Stimulated activated naive B cell treated with anti-CD40 and anti-IgM and Interleukin-4, amounts not matched to agents 10 μg/mL and 1 μg/mL and 100 μg/mL, for 72 hours (primary cell): Measurements from ENCODE around the gene F2.
"Not testable (repeated sequence)": the region's sequence is repeated elsewhere in the genome, so short reads cannot be mapped to it uniquely, and the experiment has no call there.

Experiments
- ATAC-seq, 2 donors: fragments of 150-1000 bp; cut with Tn5 transposase; replicated peaks; 2 replicates each; pipeline ENCODE4 v1.10.0; 2021; ENCODE audit warnings: moderate library complexity in 1 of 2
- DNase-seq: peaks from one replicate; pipeline ENCODE4 v3.0.0; 2021
- H3K27ac Mint-ChIP-seq: one replicate; pipeline ENCODE4 v1.8.0; 2022; ENCODE audit warnings: mild to moderate bottlenecking, mixed read lengths
- H3K27me3 Mint-ChIP-seq, 2 donors: one replicate each; pipeline ENCODE4 v1.8.0; 2022; ENCODE audit warnings: mixed read lengths in 2 of 2
- H3K36me3 Mint-ChIP-seq, 2 donors: one replicate each; pipeline ENCODE4 v1.8.0; 2022; ENCODE audit warnings: mixed read lengths in 2 of 2, mild to moderate bottlenecking in 1 of 2
- H3K4me1 Mint-ChIP-seq, 2 donors: one replicate each; pipeline ENCODE4 v1.8.0; 2022; ENCODE audit warnings: mixed read lengths in 2 of 2, mild to moderate bottlenecking in 1 of 2
- H3K4me3 Mint-ChIP-seq, 2 donors: one replicate each; pipeline ENCODE4 v1.8.0; 2022; ENCODE audit warnings: mild to moderate bottlenecking in 2 of 2, mixed read lengths in 2 of 2, moderate library complexity in 1 of 2
- H3K9me3 Mint-ChIP-seq, 2 donors: one replicate each; pipeline ENCODE4 v1.8.0; 2022; ENCODE audit warnings: mixed read lengths in 2 of 2, mild to moderate bottlenecking in 1 of 2

The F2 gene

GRCh38 chr11:46695345-46696211, 23.4 kb upstream of the F2 start:
- no peak for ATAC-seq
- Mint-ChIP-seq H3K9me3 (no peaks in the 10 kb centered on the region), H3K27ac (no peak overlapping the region), H3K4me3 (no peak overlapping the region), H3K4me1 (peaks cover 22 to 31% of the 10 kb centered on the region in 2 donors), H3K27me3 (no peaks in the 10 kb centered on the region), H3K36me3 (peaks cover 16 to 40% of the 10 kb centered on the region in 2 donors)
- DNase-seq = no peak

DNA sequence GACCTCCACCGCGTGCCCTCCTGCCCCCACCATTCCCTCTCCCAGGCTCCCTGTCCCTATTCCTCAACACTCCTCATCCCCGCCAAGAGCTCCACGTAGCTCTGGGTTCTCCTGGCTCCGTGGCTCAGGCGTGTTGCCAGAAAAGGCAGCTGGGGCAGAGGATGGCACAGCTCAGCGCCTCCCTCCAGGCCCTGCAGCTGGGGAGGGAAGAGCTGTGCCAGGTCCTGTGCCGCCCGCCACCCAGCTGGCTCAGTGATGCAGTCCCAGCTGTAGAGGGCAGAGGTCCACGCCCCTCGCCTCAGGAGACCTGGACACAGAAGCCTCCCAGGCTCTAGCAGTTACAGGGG, 22.8 kb upstream of the F2 start:
- Mint-ChIP-seq H3K9me3 (no peaks in the 10 kb centered on the region), H3K27ac (no peak overlapping the region), H3K36me3 (peaks cover 15 to 37% of the 10 kb centered on the region in 2 donors), H3K4me3 (no peak overlapping the region), H3K27me3 (no peaks in the 10 kb centered on the region), H3K4me1 (peaks cover 22 to 32% of the 10 kb centered on the region in 2 donors)
- ATAC-seq = no peak
- DNase-seq = no peak

DNA sequence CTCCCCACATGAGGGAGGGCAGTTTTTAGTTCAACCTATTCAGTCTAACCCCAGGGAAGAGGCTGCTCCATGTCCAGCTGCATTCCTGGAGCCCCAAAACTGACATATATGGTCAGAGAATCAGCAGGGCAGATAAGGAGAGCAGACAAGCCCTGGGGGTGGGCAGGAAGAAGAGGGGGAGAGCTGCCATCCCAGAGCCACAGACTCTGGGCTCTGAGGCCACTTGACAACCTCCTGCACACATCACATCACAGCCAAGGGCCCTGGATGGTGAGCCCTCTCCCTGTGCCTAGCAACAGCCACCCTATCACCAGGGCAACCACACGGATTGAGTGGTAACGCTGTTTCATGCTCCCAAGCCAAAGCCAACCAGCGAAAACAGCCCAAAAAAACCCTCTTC, 21.7 kb upstream of the F2 start:
- H3K4me1 Mint-ChIP-seq = peaks cover 27 to 43% of the 10 kb centered on the region in 2 donors
- no peak overlapping the region for H3K27ac Mint-ChIP-seq
- peaks cover 16 to 41% of the 10 kb centered on the region in 2 donors for H3K36me3 Mint-ChIP-seq
- H3K9me3 Mint-ChIP-seq = no peaks in the 10 kb centered on the region
- H3K4me3 Mint-ChIP-seq = no peak overlapping the region
- no peaks in the 10 kb centered on the region for H3K27me3 Mint-ChIP-seq
- ATAC-seq (no peak), DNase-seq (no peak)

DNA sequence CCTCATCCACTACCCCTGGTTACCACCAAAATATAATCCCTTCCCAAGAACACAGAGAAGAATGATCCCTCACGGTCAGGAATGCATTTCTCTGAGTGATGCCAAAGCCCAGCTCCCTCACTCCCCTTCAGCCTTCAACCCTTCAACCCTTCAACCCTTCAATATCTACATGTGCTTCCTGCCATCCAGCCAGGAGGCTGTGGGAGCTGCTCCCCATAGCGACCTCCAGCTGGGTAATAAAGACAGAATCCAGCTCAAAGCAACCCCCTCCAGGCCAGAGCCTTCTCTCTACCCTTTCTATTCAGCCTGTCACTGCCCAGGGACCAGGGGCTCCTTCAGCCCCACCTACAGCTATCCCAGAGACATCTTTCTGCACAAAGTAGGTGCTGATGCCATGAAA, 21.3 kb upstream of the F2 start:
- no peaks in the 10 kb centered on the region for H3K9me3 Mint-ChIP-seq
- ATAC-seq (no peak), DNase-seq (no peak)
- H3K27me3 Mint-ChIP-seq = no peaks in the 10 kb centered on the region
- H3K4me1 Mint-ChIP-seq = peaks cover 30 to 47% of the 10 kb centered on the region in 2 donors
- H3K36me3 Mint-ChIP-seq = peaks cover 19 to 43% of the 10 kb centered on the region in 2 donors
- H3K4me3 Mint-ChIP-seq = no peak overlapping the region
- H3K27ac Mint-ChIP-seq = no peak overlapping the region

DNA sequence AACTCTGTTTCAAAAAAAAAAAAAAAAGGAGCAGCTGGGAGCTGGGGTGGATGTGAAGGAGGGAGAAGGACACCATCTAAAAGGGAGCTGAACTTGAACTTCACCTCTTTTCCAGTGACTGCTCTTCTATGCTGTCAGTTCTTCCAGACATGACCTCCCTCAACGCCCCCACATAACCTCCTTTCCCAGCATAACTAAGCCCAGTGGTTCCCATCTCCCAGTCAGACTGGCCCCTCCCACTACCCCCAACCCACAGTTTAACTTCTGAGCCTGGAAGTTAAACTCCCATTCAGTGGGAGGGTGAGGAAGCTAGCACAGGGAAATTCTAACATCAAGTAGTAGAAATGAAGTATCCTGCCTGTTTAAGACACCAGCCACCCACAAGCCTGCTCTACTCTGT, 20.4 kb upstream of the F2 start:
- Mint-ChIP-seq H3K9me3 (no peaks in the 10 kb centered on the region), H3K4me3 (no peak overlapping the region), H3K36me3 (peaks cover 23 to 52% of the 10 kb centered on the region in 2 donors), H3K27me3 (no peaks in the 10 kb centered on the region), H3K27ac (peak overlapping the region; percentile 25), H3K4me1 (peaks cover 33 to 55% of the 10 kb centered on the region in 2 donors)
- ATAC-seq (no peak), DNase-seq (no peak)

DNA sequence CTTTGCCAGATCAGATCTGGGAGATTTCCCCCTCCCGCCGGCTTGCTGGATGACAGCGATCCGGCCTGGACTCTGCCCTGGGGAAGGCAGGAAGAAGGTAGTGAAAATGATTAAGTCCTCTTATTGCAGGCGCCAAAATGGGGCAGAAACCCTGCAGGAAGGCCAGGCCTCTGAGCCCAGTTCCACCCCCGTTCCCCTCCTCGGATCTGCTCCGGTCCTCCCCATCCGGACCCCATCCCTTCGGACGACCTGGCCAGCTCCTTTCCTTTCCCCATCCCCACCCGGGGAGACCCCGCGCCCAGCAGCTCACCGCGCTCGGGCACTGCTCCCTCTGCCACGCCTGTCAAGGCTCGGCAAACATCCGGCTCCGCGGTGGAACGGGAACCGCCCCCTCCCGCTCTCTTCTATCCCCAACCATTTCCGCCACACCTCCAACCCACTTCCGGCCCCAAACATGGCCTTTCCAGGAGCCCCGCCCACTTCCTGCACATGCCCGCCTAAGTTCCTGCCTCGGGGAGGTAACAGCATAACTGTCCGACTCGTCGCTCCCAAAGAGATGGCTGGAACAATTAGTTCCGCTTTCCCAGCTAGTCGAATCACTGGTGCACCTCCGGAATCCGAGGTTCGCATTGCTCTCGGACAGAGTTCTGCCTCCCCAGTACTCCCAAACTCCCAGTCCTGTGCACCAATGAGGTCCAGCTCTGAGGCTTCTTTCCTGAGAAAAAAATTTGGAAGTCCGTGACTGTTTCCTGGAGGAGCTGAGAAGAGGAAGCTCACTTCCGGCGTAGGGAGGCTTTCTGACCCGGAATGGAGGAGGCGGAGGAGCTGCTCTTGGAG, 18.6 kb upstream of the F2 start, which contains the start of the genes ARHGAP1 and ZNF408:
Gene ARHGAP1, minus strand, starts transcription at position 379 of the 837 bp plus-strand sequence. CDS start 4,512 bp downstream, outside the sequence.
Gene ZNF408, plus strand, starts transcription at position 791 of the 837 bp plus-strand sequence. Its CDS starts 17 bp downstream, at position 808.
- Mint-ChIP-seq H3K4me1 (peaks cover 31 to 50% of the 10 kb centered on the region in 2 donors), H3K4me3 (peak within 1 kb of the TSS; percentile 99), H3K27ac (peak within 1 kb of the TSS; percentile 100), H3K36me3 (peaks cover 18 to 52% of the 10 kb centered on the region in 2 donors), H3K27me3 (no peaks in the 10 kb centered on the region), H3K9me3 (no peaks in the 10 kb centered on the region)
- DNase-seq = peak; percentile 96
- peak; percentile 93 for ATAC-seq

GRCh38 chr11:46701078-46701654, 17.8 kb upstream of the F2 start:
- peaks cover 22 to 55% of the 10 kb centered on the region in 2 donors for H3K36me3 Mint-ChIP-seq
- peak overlapping the region; percentile 99 for H3K4me3 Mint-ChIP-seq
- H3K4me1 Mint-ChIP-seq = peaks cover 29 to 48% of the 10 kb centered on the region in 2 donors
- no peak for DNase-seq
- no peaks in the 10 kb centered on the region for H3K9me3 Mint-ChIP-seq
- peak overlapping the region; percentile 100 for H3K27ac Mint-ChIP-seq
- H3K27me3 Mint-ChIP-seq = no peaks in the 10 kb centered on the region
- peak in 1 of 2 donors; percentile 1 for ATAC-seq

- no peaks in the 10 kb centered on the region for H3K9me3 Mint-ChIP-seq
- no peak overlapping the region for H3K4me3 Mint-ChIP-seq
- no peak overlapping the region for H3K27ac Mint-ChIP-seq
- no peaks in the 10 kb centered on the region for H3K27me3 Mint-ChIP-seq
- peaks cover 37 to 67% of the 10 kb centered on the region in 2 donors for H3K36me3 Mint-ChIP-seq
- DNase-seq (no peak), ATAC-seq (no peak)
- H3K4me1 Mint-ChIP-seq = peaks cover 14 to 25% of the 10 kb centered on the region in 2 donors
These were observed 13.8 kb upstream of the F2 start for GRCh38 chr11:46705070-46705688.

DNA sequence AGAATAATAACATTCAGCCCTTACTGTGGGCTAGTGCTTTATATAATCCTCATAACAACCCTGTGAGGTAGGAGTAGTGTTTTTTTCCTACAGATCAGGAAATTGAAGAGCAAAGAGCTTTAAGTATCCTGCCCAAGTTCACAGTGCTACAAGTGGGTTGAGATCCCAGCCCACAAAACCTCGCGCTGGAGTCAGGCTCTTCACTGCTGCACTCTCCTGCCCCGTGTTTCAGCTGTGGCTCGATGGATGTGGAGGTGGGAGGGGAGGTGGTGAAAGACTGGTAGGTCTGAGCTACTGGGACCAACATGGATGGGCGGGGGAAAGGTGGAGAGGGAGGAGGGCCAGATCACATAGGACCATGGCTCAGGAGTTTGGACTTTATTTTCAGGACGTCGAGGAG, 12.1 kb upstream of the F2 start:
- ATAC-seq (no peak), DNase-seq (no peak)
- peaks cover 34 to 55% of the 10 kb centered on the region in 2 donors for H3K36me3 Mint-ChIP-seq
- H3K4me1 Mint-ChIP-seq = peaks cover 6 to 16% of the 10 kb centered on the region in 2 donors
- H3K4me3 Mint-ChIP-seq = no peak overlapping the region
- no peaks in the 10 kb centered on the region for H3K27me3 Mint-ChIP-seq
- H3K9me3 Mint-ChIP-seq = no peaks in the 10 kb centered on the region
- no peak overlapping the region for H3K27ac Mint-ChIP-seq

- H3K4me1 Mint-ChIP-seq, DNase-seq, H3K27ac Mint-ChIP-seq, ATAC-seq, H3K27me3 Mint-ChIP-seq, H3K9me3 Mint-ChIP-seq, H3K4me3 Mint-ChIP-seq: not testable (repeated sequence)
- peaks cover 27 to 34% of the 10 kb centered on the region in 2 donors for H3K36me3 Mint-ChIP-seq
These were observed 9.7 kb upstream of the F2 start for GRCh38 chr11:46709351-46709750.

DNA sequence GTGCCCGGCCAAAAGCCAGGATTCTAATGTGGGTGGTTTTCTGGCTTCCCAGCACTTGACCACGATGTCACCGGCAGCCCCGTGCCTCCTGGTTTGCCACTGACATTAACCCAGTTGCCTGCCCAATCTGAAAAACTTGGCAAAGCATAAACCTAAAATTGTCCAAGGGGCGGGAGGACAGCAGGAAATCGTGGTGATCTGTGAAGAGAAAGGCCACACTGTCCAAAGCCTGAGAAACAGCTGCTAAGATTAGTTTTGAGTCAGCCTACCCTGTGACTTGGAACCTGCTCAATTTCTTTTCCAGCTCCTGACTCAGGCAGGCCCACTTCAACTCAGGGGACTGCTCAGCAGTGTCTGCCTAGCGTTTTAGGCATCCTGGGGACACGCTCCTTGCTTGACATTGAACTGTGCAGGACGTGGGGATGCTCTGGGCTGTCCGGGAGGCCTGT, 8.2 kb upstream of the F2 start:
- H3K4me1 Mint-ChIP-seq = no peaks in the 10 kb centered on the region
- H3K27ac Mint-ChIP-seq = no peak overlapping the region
- H3K4me3 Mint-ChIP-seq = no peak overlapping the region
- peaks cover 21 to 23% of the 10 kb centered on the region in 2 donors for H3K36me3 Mint-ChIP-seq
- no peak for ATAC-seq
- H3K27me3 Mint-ChIP-seq = no peaks in the 10 kb centered on the region
- no peaks in the 10 kb centered on the region for H3K9me3 Mint-ChIP-seq
- no peak for DNase-seq

DNA sequence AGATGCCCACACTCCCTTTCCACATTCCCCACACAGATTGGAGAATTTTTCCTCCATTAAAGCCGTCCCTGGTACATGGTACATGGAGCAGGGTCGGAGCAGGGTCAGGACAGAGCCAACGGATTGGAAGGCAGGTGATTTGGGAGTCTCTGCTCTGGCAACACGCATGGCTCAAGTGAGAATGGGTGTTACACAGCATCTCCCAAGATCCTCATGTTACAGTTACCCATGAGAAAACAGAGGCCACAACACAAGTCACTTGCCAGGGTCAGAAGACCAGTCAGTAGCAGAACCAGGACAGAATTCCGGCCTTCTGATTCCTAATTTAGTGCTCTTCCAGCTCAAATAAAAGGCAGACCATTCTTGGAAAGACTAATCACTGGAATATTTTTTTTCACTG, 7.7 kb upstream of the F2 start:
- Mint-ChIP-seq H3K27me3 (no peaks in the 10 kb centered on the region), H3K4me1 (no peaks in the 10 kb centered on the region), H3K4me3 (no peak overlapping the region), H3K27ac (no peak overlapping the region), H3K9me3 (no peaks in the 10 kb centered on the region), H3K36me3 (peaks cover 17 to 19% of the 10 kb centered on the region in 2 donors)
- DNase-seq (no peak), ATAC-seq (no peak)

DNA sequence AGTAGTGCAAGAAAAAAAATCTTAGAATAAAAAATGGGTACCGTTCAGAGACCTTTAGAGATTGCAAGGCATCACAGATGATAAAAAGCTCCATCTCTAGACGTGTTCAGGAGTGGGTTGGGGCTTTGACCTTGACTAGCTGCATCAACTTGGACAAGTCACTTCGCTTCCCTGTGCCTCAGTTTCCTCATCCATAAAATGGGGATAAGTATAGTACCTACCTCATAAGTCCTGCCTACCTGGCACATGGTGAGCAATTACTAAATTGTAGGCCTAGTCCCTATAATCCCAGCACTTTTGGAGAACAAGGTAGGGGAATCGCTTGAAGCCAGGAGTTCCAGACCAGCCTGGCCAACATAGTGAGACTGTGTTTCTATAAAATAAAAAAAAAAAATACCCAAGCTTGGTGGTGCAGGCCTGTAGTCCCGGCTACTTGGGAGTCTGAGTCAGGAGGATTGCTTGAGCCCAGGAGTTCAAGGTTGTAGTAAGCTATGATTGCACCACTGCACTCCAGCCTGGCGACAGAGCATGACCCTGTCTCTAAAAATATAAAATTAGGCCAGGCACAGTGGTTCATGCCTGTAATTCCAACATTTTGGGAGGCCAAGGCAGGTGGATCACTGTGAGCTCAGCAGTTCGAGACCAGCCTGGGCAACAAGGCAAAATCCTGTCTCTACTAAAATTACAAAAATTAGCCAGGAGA, 6.0 kb upstream of the F2 start:
- ATAC-seq (no peak), DNase-seq (no peak)
- Mint-ChIP-seq H3K9me3 (no peaks in the 10 kb centered on the region), H3K4me3 (no peak overlapping the region), H3K4me1 (no peaks in the 10 kb centered on the region), H3K27me3 (no peaks in the 10 kb centered on the region), H3K36me3 (peaks cover 2 to 4% of the 10 kb centered on the region in 2 donors), H3K27ac (no peak overlapping the region)
